Stimulated activated naive CD8-positive, alpha-beta T cell treated with anti-CD3 and anti-CD28 coated beads, Interleukin-15, amount 100 ng/mL, for 72 hours (primary cell): Measurements from ENCODE around the gene SLC36A4.
"Not testable (repeated sequence)": the region's sequence is repeated elsewhere in the genome, so short reads cannot be mapped to it uniquely, and the experiment has no call there.

ENCODE experiments used
- ATAC-seq: fragments of 150-1000 bp; cut with Tn5 transposase; 2 replicates; pipeline ENCODE4 v1.10.0; 2021; ENCODE audit warnings: mild to moderate bottlenecking, moderate library complexity
- DNase-seq, 2 donors: peaks; one replicate each; pipeline ENCODE4 v3.0.0; 2021 to 2022
- H3K27ac Mint-ChIP-seq, 2 donors: one replicate each; pipeline ENCODE4 v1.8.0; 2022; ENCODE audit warnings: mild to moderate bottlenecking in 2 of 2, mixed read lengths in 2 of 2, moderate library complexity in 2 of 2
- H3K27me3 Mint-ChIP-seq: one replicate; pipeline ENCODE4 v1.8.0; 2022; ENCODE audit warnings: mixed read lengths
- H3K4me1 Mint-ChIP-seq: one replicate; pipeline ENCODE4 v1.8.0; 2022; ENCODE audit warnings: mild to moderate bottlenecking, mixed read lengths
- H3K4me3 Mint-ChIP-seq, 2 donors: one replicate each; pipeline ENCODE4 v1.8.0; 2022; ENCODE audit warnings: mild to moderate bottlenecking in 2 of 2, mixed read lengths in 2 of 2, moderate library complexity in 1 of 2
- H3K9me3 Mint-ChIP-seq, 2 donors: one replicate each; pipeline ENCODE4 v1.8.0; 2022; ENCODE audit warnings: mixed read lengths in 2 of 2

SLC36A4 gene

DNA sequence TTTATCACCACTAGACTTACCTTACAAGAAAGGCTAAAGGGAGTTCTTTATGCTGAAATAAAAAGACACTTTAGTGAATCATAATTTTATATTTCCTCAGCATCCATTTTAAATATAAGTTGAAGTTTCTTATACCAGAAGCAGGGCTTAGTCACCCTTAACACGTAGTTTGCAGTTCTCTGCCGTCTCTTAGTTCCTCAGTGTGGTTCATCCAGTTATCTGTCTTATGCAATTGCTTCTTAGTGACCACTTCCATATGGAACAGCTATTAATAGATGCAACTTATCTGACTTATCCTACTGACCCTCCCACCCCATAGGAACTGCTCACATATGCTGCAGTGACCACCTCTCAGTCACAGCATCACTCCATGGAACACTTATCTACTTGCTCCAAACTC, 11.7 kb upstream of the SLC36A4 start:
- ATAC-seq (no peak), DNase-seq (no peak)
- Mint-ChIP-seq H3K4me3 (no peak overlapping the region), H3K9me3 (peaks cover 5 to 7% of the 10 kb centered on the region in 2 donors), H3K27me3 (no peaks in the 10 kb centered on the region), H3K4me1 (no peaks in the 10 kb centered on the region), H3K27ac (no peak overlapping the region)

DNA sequence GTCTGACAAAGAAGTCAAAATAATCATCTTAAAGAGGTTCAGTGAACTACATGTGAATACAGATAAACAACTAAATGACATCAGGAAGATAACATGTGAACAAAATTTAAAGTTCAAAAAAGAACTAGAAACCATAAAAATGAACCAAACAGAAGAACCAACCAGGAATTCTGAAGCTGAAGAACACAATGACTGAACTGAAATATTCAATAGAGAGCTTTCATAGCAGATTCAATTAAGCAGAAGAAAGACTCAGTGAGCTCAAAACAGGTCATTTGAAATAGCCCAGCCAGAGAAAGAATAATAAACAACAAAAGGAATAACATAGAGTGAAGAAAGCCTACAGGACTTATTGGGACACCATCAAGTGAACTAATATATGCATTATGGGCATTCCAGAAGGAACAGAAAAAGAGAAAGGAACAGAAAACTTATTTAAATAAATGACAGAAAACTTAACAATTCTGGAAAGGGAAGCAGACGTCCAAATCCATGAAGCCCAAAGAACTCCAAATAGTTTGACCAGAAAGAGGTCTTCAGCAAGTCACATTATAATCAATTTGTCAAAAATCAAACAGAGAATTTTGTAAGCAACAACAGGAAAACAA, 11.0 kb upstream of the SLC36A4 start:
- H3K27me3 Mint-ChIP-seq = no peaks in the 10 kb centered on the region

DNA sequence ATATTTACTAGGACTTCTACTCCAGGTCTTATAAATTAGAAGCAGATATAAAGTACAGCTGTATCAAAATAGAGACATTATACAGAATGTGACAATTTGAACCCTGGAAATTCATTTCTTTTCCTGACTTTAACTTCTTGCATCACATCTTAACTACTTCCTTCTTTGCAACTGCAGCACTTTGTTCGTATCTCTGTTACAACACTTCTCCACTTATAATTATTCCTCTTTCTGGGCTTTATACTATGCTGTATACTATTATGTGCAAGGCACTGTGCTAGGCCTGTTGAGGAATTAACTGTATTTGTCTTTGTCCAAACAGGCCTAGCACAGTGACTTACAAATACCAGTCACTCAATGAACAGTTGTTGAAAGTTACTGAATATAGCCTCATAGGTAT, 1.8 kb upstream of the SLC36A4 start:
- Mint-ChIP-seq H3K9me3 (no peaks in the 10 kb centered on the region), H3K4me1 (peaks cover 14% of the 10 kb centered on the region), H3K27me3 (peaks cover 16% of the 10 kb centered on the region), H3K27ac (peak overlapping the region in 1 of 2 donors; percentile 81), H3K4me3 (no peak overlapping the region)
- ATAC-seq (no peak), DNase-seq (no peak)

More for the DNA sequence above, 11.0 kb upstream of the SLC36A4 start:
- no peak for ATAC-seq
- no peaks in the 10 kb centered on the region for H3K4me1 Mint-ChIP-seq
- H3K9me3 Mint-ChIP-seq = peaks cover 5 to 7% of the 10 kb centered on the region in 2 donors
- H3K4me3 Mint-ChIP-seq = no peak overlapping the region
- H3K27ac Mint-ChIP-seq = no peak overlapping the region
- no peak for DNase-seq

DNA sequence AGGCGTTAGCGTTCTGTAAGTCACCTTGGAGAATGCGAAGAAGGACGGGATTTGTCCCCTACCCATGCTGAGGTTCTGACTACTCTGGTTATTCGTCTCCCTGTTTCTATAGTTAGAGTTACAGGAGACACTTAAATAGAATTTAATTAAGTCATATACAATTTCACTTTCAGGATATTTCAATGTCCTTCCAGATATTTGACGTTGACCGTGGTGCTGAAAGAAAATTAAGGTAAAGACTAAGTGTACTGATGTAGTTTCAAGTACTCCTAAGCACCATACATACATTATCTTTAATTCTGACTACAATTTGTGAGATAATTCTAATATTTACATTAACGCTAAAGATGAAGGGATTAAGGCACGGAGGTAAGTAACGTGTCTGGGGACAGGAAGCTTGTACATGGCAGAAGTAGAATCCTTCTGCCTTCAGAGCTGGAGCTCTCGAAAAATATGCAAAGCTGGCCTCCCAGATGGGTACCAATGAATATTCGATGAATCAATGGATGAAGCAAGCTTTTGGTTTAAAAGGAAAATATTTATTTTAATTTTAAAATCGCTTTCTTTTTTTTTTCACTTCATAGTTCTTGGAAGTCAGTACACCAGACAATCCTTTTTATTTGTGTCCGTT, 539 bp upstream of the SLC36A4 start:
- peak overlapping the region; percentile 90 to 96 for H3K4me3 Mint-ChIP-seq
- DNase-seq (no peak), ATAC-seq (no peak)
- H3K27me3 Mint-ChIP-seq = peaks cover 16% of the 10 kb centered on the region
- peak overlapping the region; percentile 95 to 98 for H3K27ac Mint-ChIP-seq
- no peaks in the 10 kb centered on the region for H3K9me3 Mint-ChIP-seq
- H3K4me1 Mint-ChIP-seq = peaks cover 17% of the 10 kb centered on the region

DNA sequence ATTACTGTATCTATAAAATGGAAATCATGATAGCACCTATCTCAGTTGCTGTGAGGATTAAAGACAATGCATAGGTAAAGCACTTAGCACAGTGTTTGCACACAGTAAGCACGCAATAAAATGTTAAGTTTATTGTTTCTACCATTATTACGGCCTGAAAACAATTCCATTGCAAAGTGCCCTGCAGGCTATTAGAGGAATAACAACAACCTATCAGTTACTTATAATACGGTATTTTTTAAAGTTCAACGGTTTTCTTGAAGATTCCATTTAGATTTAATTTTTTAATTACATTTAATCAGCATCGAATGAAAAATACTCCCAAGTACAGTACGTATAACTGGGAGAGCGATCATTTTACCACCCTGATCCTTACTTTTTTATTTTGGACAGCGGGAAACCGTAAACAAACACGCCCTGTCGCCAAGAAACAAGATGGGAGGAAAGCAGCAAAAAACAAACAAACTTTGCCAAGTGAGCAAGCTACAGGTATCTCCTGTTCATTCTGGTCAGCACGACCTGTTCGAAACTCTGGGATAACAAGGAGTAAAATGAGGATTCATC, 893 bp downstream of the SLC36A4 start:
- H3K4me1 Mint-ChIP-seq = peaks cover 22% of the 10 kb centered on the region
- H3K27me3 Mint-ChIP-seq = peaks cover 10% of the 10 kb centered on the region
- peak overlapping the region; percentile 95 to 98 for H3K27ac Mint-ChIP-seq
- no peak for DNase-seq
- H3K4me3 Mint-ChIP-seq = peak overlapping the region; percentile 90 to 96
- ATAC-seq = peak; percentile 1
- H3K9me3 Mint-ChIP-seq = no peaks in the 10 kb centered on the region

DNA sequence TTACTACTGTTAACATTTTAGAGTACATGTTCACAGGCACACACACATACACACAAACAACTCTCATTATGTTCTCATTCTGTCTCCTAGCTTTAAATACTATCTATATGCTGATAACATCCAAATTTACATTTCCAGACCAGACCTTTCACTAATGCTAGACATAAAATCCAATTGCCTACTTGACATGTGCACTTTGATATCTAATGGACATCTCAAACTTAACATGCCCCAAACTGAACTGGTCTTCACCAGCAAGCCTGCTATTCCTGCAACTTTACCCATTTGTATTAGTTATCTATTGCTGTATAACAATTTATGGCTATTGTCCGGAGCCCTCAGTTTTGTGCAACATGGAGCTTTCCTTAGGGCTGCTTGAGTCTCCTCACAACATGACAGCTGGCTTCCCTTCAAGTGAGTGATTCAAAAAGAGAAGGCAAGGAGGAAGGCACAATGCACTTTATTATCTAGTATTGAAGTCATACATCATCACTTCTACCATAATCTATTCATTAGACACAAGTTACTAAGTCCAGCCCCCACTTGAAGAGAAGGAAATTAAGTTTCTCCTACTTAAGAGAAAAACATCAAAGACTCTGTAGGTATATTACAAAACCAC, 3.0 kb downstream of the SLC36A4 start:
- Mint-ChIP-seq H3K4me3 (no peak overlapping the region), H3K9me3 (no peaks in the 10 kb centered on the region), H3K4me1 (peaks cover 24% of the 10 kb centered on the region), H3K27me3 (no peaks in the 10 kb centered on the region), H3K27ac (no peak overlapping the region)
- DNase-seq (no peak), ATAC-seq (no peak)

DNA sequence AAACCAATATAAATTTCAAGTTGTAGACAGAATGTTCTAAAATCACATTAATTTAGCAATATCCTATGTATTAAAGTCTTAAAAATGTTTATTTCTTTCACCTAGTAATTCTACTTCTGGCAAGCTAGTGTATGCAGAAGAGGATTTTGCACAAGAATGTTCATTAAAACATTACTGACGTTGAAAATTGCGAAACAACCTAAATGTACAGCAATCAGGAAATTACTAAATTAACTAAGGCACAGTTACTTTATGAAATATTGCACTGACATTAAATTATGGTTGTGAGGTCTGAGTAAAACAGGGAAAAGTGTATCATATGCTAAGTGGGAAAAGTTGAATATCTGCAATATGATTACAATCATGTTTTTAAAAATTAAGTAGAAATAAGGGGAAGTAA, 4.1 kb downstream of the SLC36A4 start:
- H3K27me3 Mint-ChIP-seq = no peaks in the 10 kb centered on the region
- H3K9me3 Mint-ChIP-seq = no peaks in the 10 kb centered on the region
- peaks cover 24% of the 10 kb centered on the region for H3K4me1 Mint-ChIP-seq
- DNase-seq (no peak), ATAC-seq (no peak)
- no peak overlapping the region for H3K27ac Mint-ChIP-seq
- no peak overlapping the region for H3K4me3 Mint-ChIP-seq

DNA sequence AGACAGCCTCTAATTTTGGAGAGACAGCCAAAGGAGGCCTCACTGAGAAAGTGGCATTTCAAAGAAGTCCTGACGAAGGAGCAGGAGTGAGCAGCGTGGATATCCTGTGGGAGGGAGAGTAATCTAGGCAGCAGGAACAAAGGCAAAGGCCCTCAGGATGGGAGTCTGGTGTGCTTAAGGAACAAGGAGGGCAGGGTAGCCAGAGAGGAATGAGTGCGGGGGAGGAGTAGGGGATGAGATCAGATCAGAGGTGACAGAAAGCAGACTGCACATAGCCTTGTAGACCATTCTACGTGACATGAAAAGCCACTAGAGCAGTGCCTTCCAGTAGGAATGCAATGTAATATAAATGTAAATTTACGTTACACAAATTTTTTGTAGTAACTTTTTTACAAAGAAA, 5.6 kb downstream of the SLC36A4 start:
- no peak overlapping the region for H3K4me3 Mint-ChIP-seq
- H3K9me3 Mint-ChIP-seq = peaks cover 0 to 9% of the 10 kb centered on the region in 2 donors
- ATAC-seq (no peak), DNase-seq (no peak)
- no peaks in the 10 kb centered on the region for H3K27me3 Mint-ChIP-seq
- H3K4me1 Mint-ChIP-seq = peaks cover 24% of the 10 kb centered on the region
- no peak overlapping the region for H3K27ac Mint-ChIP-seq

DNA sequence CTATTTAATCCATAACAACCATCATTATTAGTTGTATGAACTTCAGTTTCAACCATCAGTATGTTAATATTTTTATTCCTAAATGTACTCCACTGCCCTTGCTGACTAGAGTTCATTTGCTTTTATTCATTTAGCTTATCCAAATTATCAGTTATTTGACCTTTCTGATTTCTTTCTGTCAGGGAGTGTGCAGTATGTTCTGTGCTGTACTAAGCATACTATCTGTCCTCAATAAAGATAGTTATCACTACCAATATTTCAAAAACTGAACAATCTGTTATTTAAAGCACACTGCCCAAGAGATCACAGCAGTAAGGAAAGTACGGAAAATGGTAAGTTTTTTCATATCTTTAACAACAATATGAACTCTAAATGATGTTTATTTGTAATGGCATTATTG, 8.3 kb downstream of the SLC36A4 start:
- H3K9me3 Mint-ChIP-seq = peaks cover 0 to 11% of the 10 kb centered on the region in 2 donors

DNA sequence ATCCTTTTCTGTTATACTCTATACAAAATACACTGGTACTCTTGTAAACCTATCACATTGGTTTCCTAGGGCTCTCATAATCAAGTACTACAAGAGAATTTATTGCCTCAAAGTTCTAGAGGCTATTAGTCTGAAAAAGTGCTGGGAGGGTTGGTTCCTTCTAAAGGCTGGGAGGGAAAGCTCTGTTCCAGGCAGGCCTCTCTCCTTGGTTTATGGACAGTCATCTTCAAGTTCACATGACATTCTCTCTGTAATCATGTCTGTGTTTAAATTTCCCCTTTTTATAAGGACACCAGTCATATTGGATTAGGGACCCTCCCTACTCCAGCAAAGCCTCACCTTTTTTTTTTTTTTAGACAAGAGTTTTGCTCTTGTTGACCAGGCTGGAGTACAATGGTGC, 9.1 kb downstream of the SLC36A4 start:
- Mint-ChIP-seq H3K27me3 (no peaks in the 10 kb centered on the region), H3K27ac (no peak overlapping the region)
- ATAC-seq = no peak

More for the DNA sequence above, 8.3 kb downstream of the SLC36A4 start:
- no peak overlapping the region for H3K27ac Mint-ChIP-seq
- no peaks in the 10 kb centered on the region for H3K27me3 Mint-ChIP-seq
- H3K4me1 Mint-ChIP-seq = peaks cover 8% of the 10 kb centered on the region
- no peak overlapping the region for H3K4me3 Mint-ChIP-seq
- no peak for DNase-seq
- ATAC-seq = no peak

DNA sequence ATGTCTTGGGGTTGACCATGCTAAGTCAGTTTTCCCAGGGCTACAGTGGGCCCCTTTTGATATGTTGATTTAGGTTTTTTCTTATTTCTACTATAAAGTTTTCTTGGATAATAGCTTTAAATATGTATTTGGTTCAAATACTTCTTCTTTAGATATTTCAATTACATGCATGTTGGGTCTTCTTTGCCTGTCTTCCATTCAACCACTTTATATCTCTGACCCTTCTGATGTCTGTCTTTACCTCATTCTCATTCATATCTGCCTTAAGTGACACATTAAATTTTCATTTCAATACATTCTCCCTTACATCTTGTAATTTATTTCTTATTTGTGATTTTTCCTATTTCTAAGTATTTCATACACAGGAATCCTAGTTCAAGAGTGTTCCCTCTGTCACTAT, 10.5 kb downstream of the SLC36A4 start:
- ATAC-seq (no peak), DNase-seq (no peak)
- Mint-ChIP-seq H3K27me3 (no peaks in the 10 kb centered on the region), H3K4me1 (peaks cover 6% of the 10 kb centered on the region), H3K27ac (no peak overlapping the region), H3K4me3 (no peak overlapping the region), H3K9me3 (peaks cover 0 to 11% of the 10 kb centered on the region in 2 donors)

More for the DNA sequence above, 9.1 kb downstream of the SLC36A4 start:
- no peak for DNase-seq
- Mint-ChIP-seq H3K4me1 (peaks cover 7% of the 10 kb centered on the region), H3K9me3 (peaks cover 0 to 11% of the 10 kb centered on the region in 2 donors), H3K4me3 (no peak overlapping the region)

DNA sequence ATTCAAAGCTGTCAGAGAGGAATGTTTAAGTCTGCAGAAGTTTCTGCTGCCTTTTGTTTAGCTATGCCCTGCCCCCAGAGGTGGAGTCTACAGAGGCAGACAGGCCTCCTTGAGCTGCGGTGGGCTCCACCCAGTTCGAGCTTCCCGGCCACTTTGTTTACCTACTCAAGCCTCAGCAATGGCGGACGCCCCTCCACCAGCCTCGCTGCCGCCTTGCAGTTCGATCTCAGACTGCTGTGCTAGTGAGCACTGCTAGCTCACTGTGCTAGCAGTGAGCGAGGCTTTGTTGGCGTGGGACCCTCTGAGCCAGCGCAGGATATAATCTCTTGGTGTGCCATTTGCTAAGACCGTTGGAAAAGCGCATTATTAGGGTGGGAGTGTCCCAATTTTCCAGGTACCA, 19.9 kb downstream of the SLC36A4 start:
- not testable (repeated sequence) for ATAC-seq, H3K27ac Mint-ChIP-seq, H3K27me3 Mint-ChIP-seq, H3K4me1 Mint-ChIP-seq, H3K4me3 Mint-ChIP-seq, DNase-seq
- H3K9me3 Mint-ChIP-seq = peaks cover 7 to 19% of the 10 kb centered on the region in 2 donors

DNA sequence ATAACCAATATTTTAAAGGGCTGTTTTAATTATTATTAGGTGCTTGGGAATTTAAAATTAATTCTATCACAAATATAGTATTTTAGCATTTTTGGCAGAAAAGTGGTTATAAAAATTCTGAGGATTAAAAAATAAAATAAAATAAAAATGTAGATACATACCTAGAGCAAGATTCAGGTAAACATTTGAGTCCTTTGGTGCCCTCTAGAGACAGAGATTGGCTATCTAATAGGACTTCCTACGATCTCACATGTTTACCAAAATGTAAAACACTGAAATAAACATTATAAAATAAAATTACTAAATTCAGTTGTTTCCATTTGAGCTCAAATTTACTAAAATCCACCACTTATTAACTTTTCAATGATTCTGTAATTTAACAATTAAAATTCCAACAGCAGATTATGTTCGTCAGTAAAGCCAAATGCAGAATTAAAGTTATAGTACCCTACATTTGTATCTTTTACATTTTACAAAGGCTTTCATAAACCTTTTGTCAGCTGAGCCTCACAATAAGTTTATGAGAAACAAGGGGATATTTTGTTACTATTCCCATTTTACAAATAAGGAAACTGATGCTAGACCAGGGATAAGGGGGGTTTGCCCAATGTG, 27.7 kb downstream of the SLC36A4 start:
- DNase-seq (no peak), ATAC-seq (no peak)
- H3K27ac Mint-ChIP-seq = no peak overlapping the region
- no peaks in the 10 kb centered on the region for H3K9me3 Mint-ChIP-seq
- no peaks in the 10 kb centered on the region for H3K4me1 Mint-ChIP-seq
- no peak overlapping the region for H3K4me3 Mint-ChIP-seq
- H3K27me3 Mint-ChIP-seq = no peaks in the 10 kb centered on the region

DNA sequence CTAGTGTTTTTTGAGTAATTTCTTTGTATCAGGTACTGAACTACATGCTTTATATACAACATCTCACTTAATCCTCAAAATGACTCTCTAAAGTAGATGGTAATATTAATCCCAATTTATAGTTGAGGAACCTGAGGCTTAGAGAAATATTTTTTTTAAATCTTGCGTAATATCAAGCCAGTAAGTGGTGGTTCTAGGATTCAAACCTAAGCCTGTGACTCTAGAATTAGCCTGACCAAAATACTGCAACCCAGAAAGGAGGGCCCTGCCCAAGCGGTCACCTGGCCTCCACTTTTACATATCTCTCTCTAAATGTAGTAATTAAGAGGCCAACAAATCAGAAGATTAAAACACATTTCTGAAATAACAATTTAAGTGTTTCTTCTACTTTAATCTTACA, 28.6 kb downstream of the SLC36A4 start:
- H3K27me3 Mint-ChIP-seq = no peaks in the 10 kb centered on the region
- no peaks in the 10 kb centered on the region for H3K9me3 Mint-ChIP-seq
- H3K27ac Mint-ChIP-seq = no peak overlapping the region
- DNase-seq (no peak), ATAC-seq (no peak)
- H3K4me3 Mint-ChIP-seq = no peak overlapping the region
- no peaks in the 10 kb centered on the region for H3K4me1 Mint-ChIP-seq

DNA sequence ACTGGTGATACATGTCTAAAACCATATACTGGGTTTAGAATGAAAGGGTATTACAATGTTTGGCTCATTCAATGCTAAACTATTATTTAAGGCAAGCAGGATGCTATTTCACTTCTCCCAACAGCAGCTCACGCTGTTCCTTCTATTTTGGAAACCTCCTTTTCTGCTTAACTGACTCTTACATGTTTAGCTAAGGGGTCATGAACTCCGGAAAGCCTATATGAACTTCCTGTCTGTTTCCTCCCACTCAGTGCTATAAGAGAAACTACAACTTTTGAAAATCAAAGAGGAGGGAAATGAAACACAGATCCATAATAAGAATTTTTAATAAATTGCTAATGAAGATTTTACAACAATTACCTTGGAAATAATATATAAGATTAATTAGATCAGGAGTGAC, 30.9 kb downstream of the SLC36A4 start:
- no peak for ATAC-seq
- no peak for DNase-seq
- Mint-ChIP-seq H3K9me3 (no peaks in the 10 kb centered on the region), H3K27ac (no peak overlapping the region), H3K27me3 (no peaks in the 10 kb centered on the region), H3K4me3 (no peak overlapping the region), H3K4me1 (no peaks in the 10 kb centered on the region)

DNA sequence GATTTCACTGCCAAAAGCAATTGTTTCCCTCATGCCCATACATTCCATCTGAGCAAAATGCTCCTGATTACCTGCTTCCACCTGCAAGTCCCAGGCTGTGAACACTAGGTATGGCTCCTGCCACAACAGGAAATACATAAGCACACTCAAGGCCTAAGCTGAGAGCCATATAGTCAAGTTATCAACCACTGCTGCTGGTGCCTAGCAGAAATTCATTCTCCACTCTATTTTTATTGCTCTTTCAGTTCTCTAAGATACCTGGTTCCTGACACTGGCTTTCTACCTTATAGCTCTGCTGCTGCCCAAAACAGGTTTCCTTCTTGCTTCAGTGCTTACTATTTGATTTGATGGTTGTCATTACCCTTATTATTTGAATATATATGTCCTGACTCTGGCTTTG, 31.6 kb downstream of the SLC36A4 start:
- H3K9me3 Mint-ChIP-seq = no peaks in the 10 kb centered on the region
- H3K4me3 Mint-ChIP-seq = no peak overlapping the region
- H3K27me3 Mint-ChIP-seq = no peaks in the 10 kb centered on the region
- ATAC-seq (no peak), DNase-seq (no peak)
- H3K27ac Mint-ChIP-seq = peak overlapping the region in 1 of 2 donors; percentile 94
- no peaks in the 10 kb centered on the region for H3K4me1 Mint-ChIP-seq
